IMR-90 (cell line): ENCODE data around the gene TSPAN32. TPM values are rescaled to one million over a fixed set of nuclear protein-coding genes. Genes with fewer than 3 reads are reported as not detected.

Source experiments
- ATAC-seq: fragments of 200-7000 bp; cut with Tn5 transposase; 2 replicates; pipeline ENCODE4 v1.9.1; 2020; ENCODE audit warnings: low read depth, mild to moderate bottlenecking, moderate library complexity
- BruUV-seq: library from RNA; stranded (reverse); fragments of 400-500 nt; replicated peaks from 2 replicates; lab custom pipeline; 2021; lab: Mats Ljungman, UMichigan
- CTCF ChIA-PET: fragments of 300-600 bp; formaldehyde crosslinking; extraction: SDS; loops from one replicate; lab custom pipeline; 2021; ENCODE audit warnings: antibody characterized with exemption; lab: Yijun Ruan, JAX
- POLR2A ChIA-PET: fragments of 300-600 bp; sonication (Branson Sonifier 250); formaldehyde crosslinking; loops from one replicate; lab custom pipeline; 2022; ENCODE audit warnings: antibody characterized with exemption; ENCODE audit not compliant: unreplicated experiment; lab: Charles Lee
- DNase-seq: peaks from one replicate; pipeline ENCODE4 v3.0.0; 2013
- H2AFZ ChIP-seq: replicated peaks from 2 replicates; pipeline ENCODE3; 2013; ENCODE audit warnings: low read length, mild to moderate bottlenecking; ENCODE audit not compliant: poor library complexity
- H2AK5ac ChIP-seq: 2 replicates; pipeline ENCODE4 v1.6.1; 2013; ENCODE audit warnings: low read depth, low read length, inconsistent platforms
- H2AK9ac ChIP-seq: replicated peaks from 2 replicates; pipeline ENCODE3; 2013; ENCODE audit warnings: mild to moderate bottlenecking, low read depth, low read length, moderate library complexity; ENCODE audit not compliant: poor library complexity
- H2BK120ac ChIP-seq: 2 replicates; pipeline ENCODE4 v1.6.1; 2013; ENCODE audit warnings: low read depth, low read length, inconsistent platforms
- H2BK15ac ChIP-seq: 3 replicates; pipeline ENCODE4 v1.6.1; 2013; ENCODE audit warnings: low read depth, low read length, inconsistent platforms
- H2BK20ac ChIP-seq: 2 replicates; pipeline ENCODE4 v1.6.1; 2013; ENCODE audit warnings: low read depth, mild to moderate bottlenecking, inconsistent platforms, low read length, moderate library complexity
- H2BK5ac ChIP-seq: 2 replicates; pipeline ENCODE4 v1.6.1; 2013; ENCODE audit warnings: mild to moderate bottlenecking, low read depth, low read length, inconsistent platforms; ENCODE audit not compliant: poor library complexity, severe bottlenecking
- H3K14ac ChIP-seq: replicated peaks from 2 replicates; pipeline ENCODE4 v1.6.1; 2013; ENCODE audit warnings: low read depth, low read length, inconsistent platforms
- H3K18ac ChIP-seq: 2 replicates; pipeline ENCODE4 v1.6.1; 2013; ENCODE audit warnings: low read depth, low read length, control low read depth
- H3K23ac ChIP-seq: 2 replicates; pipeline ENCODE4 v1.6.1; 2013; ENCODE audit warnings: low read depth, low read length, inconsistent platforms
- H3K27ac ChIP-seq: 2 replicates; pipeline ENCODE4 v1.5.1; 2013; ENCODE audit warnings: mild to moderate bottlenecking, control low read depth, low read length; ENCODE audit not compliant: insufficient read depth
- H3K27me3 ChIP-seq: 2 replicates; pipeline ENCODE4 v1.6.1; 2013; ENCODE audit warnings: low read length; ENCODE audit not compliant: control insufficient read depth, insufficient read depth
- H3K36me3 ChIP-seq: 2 replicates; pipeline ENCODE4 v1.6.1; 2013; ENCODE audit warnings: low read length, mixed read lengths; ENCODE audit not compliant: control insufficient read depth, insufficient read depth
- H3K4ac ChIP-seq: 2 replicates; pipeline ENCODE4 v1.6.1; 2013; ENCODE audit warnings: low read depth, low read length, inconsistent platforms
- H3K4me1 ChIP-seq: 2 replicates; pipeline ENCODE4 v1.6.1; 2013; ENCODE audit warnings: low read length, mixed read lengths; ENCODE audit not compliant: control insufficient read depth, insufficient read depth
- H3K4me2 ChIP-seq: 2 replicates; pipeline ENCODE4 v1.6.1; 2013; ENCODE audit warnings: low read depth, mild to moderate bottlenecking, control low read depth, low read length, moderate library complexity
- H3K4me3 ChIP-seq: 2 replicates; pipeline ENCODE4 v1.5.1; 2013; ENCODE audit warnings: low read depth, mild to moderate bottlenecking, control low read depth, low read length, moderate library complexity; ENCODE audit not compliant: insufficient read depth
- H3K56ac ChIP-seq: 2 replicates; pipeline ENCODE4 v1.6.1; 2013; ENCODE audit warnings: low read length, inconsistent platforms; ENCODE audit not compliant: insufficient read depth; ENCODE audit errors: extremely low read depth
- H3K79me1 ChIP-seq, 2 experiments: 2 replicates each; pipeline ENCODE4 v1.6.1; 2013; ENCODE audit warnings: low read length in 2 of 2, inconsistent platforms in 1 of 2, low read depth in 1 of 2
- H3K9ac ChIP-seq: 2 replicates; pipeline ENCODE4 v1.6.1; 2013; ENCODE audit warnings: low read depth, low read length, control low read depth
- H3K9me1 ChIP-seq: 2 replicates; pipeline ENCODE4 v1.6.1; 2013; ENCODE audit warnings: low read length, inconsistent platforms; ENCODE audit not compliant: insufficient read depth
- H3K9me3 ChIP-seq: 2 replicates; pipeline ENCODE4 v1.6.1; 2013; ENCODE audit warnings: low read length; ENCODE audit not compliant: control insufficient read depth, insufficient read depth
- H4K20me1 ChIP-seq: 2 replicates; pipeline ENCODE4 v1.6.1; 2013; ENCODE audit warnings: low read length, inconsistent platforms; ENCODE audit not compliant: insufficient read depth
- H4K5ac ChIP-seq: 2 replicates; pipeline ENCODE4 v1.6.1; 2013; ENCODE audit warnings: mild to moderate bottlenecking, low read depth, low read length, control low read depth
- H4K8ac ChIP-seq, 2 experiments: 2 replicates each; pipeline ENCODE4 v1.6.1; 2013; ENCODE audit warnings: low read depth in 2 of 2, low read length in 2 of 2, control low read depth in 1 of 2, inconsistent platforms in 1 of 2
- H4K91ac ChIP-seq: 2 replicates; pipeline ENCODE4 v1.6.1; 2013; ENCODE audit warnings: low read depth, low read length, inconsistent platforms; ENCODE audit not compliant: insufficient read depth
- BHLHE40 ChIP-seq: fragments of 150-350 bp; IDR thresholded peaks from 2 replicates; pipeline ENCODE4 v1.6.1; 2016; ENCODE audit warnings: mild to moderate bottlenecking, low read depth, low read length
- CEBPB ChIP-seq: IDR thresholded peaks from 2 replicates; pipeline ENCODE4 v1.6.1; 2012; ENCODE audit warnings: low read depth, low read length, improper control_type of control experiment
- ELK1 ChIP-seq: fragments of 150-350 bp; IDR thresholded peaks from 2 replicates; pipeline ENCODE4 v1.6.1; 2016; ENCODE audit warnings: low read depth, mild to moderate bottlenecking, low read length, moderate library complexity, borderline replicate concordance
- FOS ChIP-seq: fragments of 150-350 bp; IDR thresholded peaks from 2 replicates; pipeline ENCODE4 v1.6.1; 2016; ENCODE audit warnings: low read depth, low read length
- MAFK ChIP-seq: IDR thresholded peaks from 2 replicates; pipeline ENCODE4 v1.6.1; 2012; ENCODE audit warnings: low read depth, low read length, improper control_type of control experiment
- MAZ ChIP-seq: IDR thresholded peaks from 2 replicates; pipeline ENCODE4 v1.6.1; 2012; ENCODE audit warnings: low read depth, mild to moderate bottlenecking, low read length, improper control_type of control experiment, moderate library complexity, borderline replicate concordance
- MXI1 ChIP-seq: IDR thresholded peaks from 2 replicates; pipeline ENCODE4 v1.6.1; 2012; ENCODE audit warnings: low read depth, mild to moderate bottlenecking, low read length, moderate library complexity, borderline replicate concordance
- NFE2L2 ChIP-seq: fragments of 150-350 bp; IDR thresholded peaks from 2 replicates; pipeline ENCODE4 v1.6.1; 2016; ENCODE audit warnings: low read depth, mild to moderate bottlenecking, low read length
- POLR2A ChIP-seq: IDR thresholded peaks from 2 replicates; pipeline ENCODE4 v1.6.1; 2012; ENCODE audit warnings: mild to moderate bottlenecking, low read depth, low read length
- RCOR1 ChIP-seq: IDR thresholded peaks from 2 replicates; pipeline ENCODE4 v1.6.1; 2012; ENCODE audit warnings: mild to moderate bottlenecking, low read length, improper control_type of control experiment; ENCODE audit not compliant: insufficient replicate concordance
- RFX5 ChIP-seq: IDR thresholded peaks from 2 replicates; pipeline ENCODE4 v1.8.0; 2012; ENCODE audit warnings: low read depth, mild to moderate bottlenecking, low read length, moderate library complexity
- USF2 ChIP-seq: fragments of 150-350 bp; IDR thresholded peaks from 2 replicates; pipeline ENCODE4 v1.6.1; 2017; ENCODE audit warnings: mild to moderate bottlenecking, antibody characterized with exemption, low read length, low read depth
- WGBS, 2 experiments: methylation state at CpG; one replicate each; pipeline versions ENCODE4 v1.1.5 to v1.1.7; 2013; ENCODE audit warnings: missing lambda C conversion rate in 2 of 2; ENCODE audit not compliant: insufficient read length in 1 of 2; ENCODE audit errors: extremely low coverage in 2 of 2; 5-methylcytosine and 5-hydroxymethylcytosine counted together
- dilution Hi-C: fragments of 300-500 bp; cut with HindIII; formaldehyde crosslinking; loops from one replicate; pipeline ENCODE4 v1.14.3; 2018; ENCODE audit warnings: low sequenced_read_pairs; ENCODE audit not compliant: unreplicated experiment
- in situ Hi-C: fragments of 300-500 bp; cut with MboI; formaldehyde crosslinking; loops from 3 replicates; pipeline ENCODE4 v1.14.3; 2019; ENCODE audit warnings: low sequenced_read_pairs, inconsistent platforms, mixed read lengths
- intact Hi-C: fragments of 100-400 bp; cut with micrococcal nuclease; formaldehyde crosslinking; loops from 2 replicates; pipeline ENCODE4 v1.10.0; 2022
- polyA plus RNA-seq, 3 experiments: library from polyadenylated mRNA; depleted of rRNA; stranded (reverse); fragments of >200 nt; gene quantifications; 2 replicates each; pipeline ENCODE4 v1.2.3, GENCODE V29; 2012; ENCODE audit warnings: low replicate concordance in 1 of 3
- total RNA-seq: library from RNA; depleted of rRNA; stranded (reverse); fragments of >200 nt; gene quantifications from 2 replicates; pipeline ENCODE4 v1.2.3, GENCODE V29; 2012

TSPAN32 gene
- total and polyA plus RNA-seq, 2 of the 4 experiments (the other 2 are of a cell fraction), result 0.07 TPM; not detected in 1

GRCh38 chr11:2259897-2260451, 41.8 kb upstream of the TSPAN32 start:
- Histone ChIP-seq H4K20me1 (no peaks in the 10 kb centered on the region), H3K23ac (no peak overlapping the region), H3K27ac (no peak overlapping the region), H3K4me2 (no peak overlapping the region), H2AFZ (no peak overlapping the region), H3K4me1 (no peaks in the 10 kb centered on the region), H4K8ac (no peak overlapping the region), H2BK20ac (no peak overlapping the region), H2BK5ac (no peak overlapping the region), H3K14ac (no peak overlapping the region), H2BK120ac (no peak overlapping the region), H3K9me1 (no peaks in the 10 kb centered on the region), H3K56ac (no peak overlapping the region), H3K4ac (no peak overlapping the region), H3K27me3 (peaks cover 45% of the 10 kb centered on the region), H3K18ac (no peak overlapping the region), H3K4me3 (no peak overlapping the region), H2AK9ac (no peak overlapping the region), H4K5ac (no peak overlapping the region), H3K79me1 (no peaks in the 10 kb centered on the region), H4K91ac (no peak overlapping the region), H2AK5ac (no peak overlapping the region), H3K36me3 (no peaks in the 10 kb centered on the region), H3K9ac (no peak overlapping the region), H2BK15ac (no peak overlapping the region), H3K9me3 (no peaks in the 10 kb centered on the region)
- BruUV-seq, result no TSS peak
- in situ Hi-C loops, result no loop called here
- no CpG with 5 or more reads among the region's 12 CpGs for WGBS, 2 experiments
- no peak for TF ChIP-seq NFE2L2
- no peak for TF ChIP-seq FOS
- TF ChIP-seq BHLHE40, result no peak
- no peak for TF ChIP-seq RFX5
- TF ChIP-seq MAFK, result no peak
- no peak for TF ChIP-seq ELK1
- no peak for TF ChIP-seq RCOR1
- TF ChIP-seq POLR2A, result no peak
- TF ChIP-seq MAZ, result no peak
- no peak for TF ChIP-seq MXI1
- no peak for TF ChIP-seq CEBPB
- no peak for TF ChIP-seq USF2
- DNase-seq (no peak), ATAC-seq (no peak)
- ChIA-PET CTCF (no interaction called here), POLR2A (no interaction called here)
- intact Hi-C loops, result no loop called here
- dilution Hi-C loops, result no loop called here
